GM18511 (cell line): ENCODE measurements around the gene TNFSF4.

ENCODE experiments used
- ATAC-seq: cut with Tn5 transposase; IDR thresholded peaks from one replicate; pipeline ENCODE4 v1.9.1; 2021; ENCODE audit warnings: mild to moderate bottlenecking, moderate library complexity; ENCODE audit not compliant: unreplicated experiment

TNFSF4 gene

GRCh38 chr1:173212952-173213491 lies 5.9 kb upstream of the TNFSF4 start:
- peak; percentile 93 for ATAC-seq

DNA sequence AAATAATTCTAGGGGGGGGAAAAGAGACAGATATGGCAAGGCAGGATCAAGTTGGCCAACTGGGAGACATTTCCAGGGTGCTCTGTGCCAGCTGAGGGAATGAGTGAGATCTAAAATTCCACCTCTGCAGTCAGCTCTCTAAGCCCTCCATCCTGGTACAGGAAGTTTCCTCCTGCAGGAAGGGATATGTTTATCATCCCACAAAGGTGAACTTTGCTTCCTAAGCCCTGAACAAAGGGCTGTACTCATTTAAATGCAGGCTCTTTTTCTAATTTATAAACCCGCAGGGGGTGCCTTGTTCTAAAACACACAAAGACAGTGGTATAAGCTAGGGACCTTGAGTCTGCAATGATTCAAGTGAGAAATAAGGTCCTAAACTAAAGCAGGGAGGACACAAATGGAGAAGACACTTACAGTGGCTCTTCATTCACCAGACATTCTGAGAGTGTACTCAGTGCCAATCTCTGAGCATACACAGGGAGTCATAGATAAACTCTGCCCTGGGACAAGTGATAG lies 3.6 kb upstream of the TNFSF4 start:
- no peak for ATAC-seq

- no peak for ATAC-seq
Observed at GRCh38 chr1:173210283-173210682, 3.2 kb upstream of the TNFSF4 start.

- ATAC-seq: no peak
Observed at GRCh38 chr1:173208868-173209267, 1.7 kb upstream of the TNFSF4 start.

GRCh38 chr1:173208146-173208545 lies 1.0 kb upstream of the TNFSF4 start:
- no peak for ATAC-seq

- no peak for ATAC-seq
Observed at GRCh38 chr1:173205146-173206051, 1.7 kb downstream of the TNFSF4 start.

DNA sequence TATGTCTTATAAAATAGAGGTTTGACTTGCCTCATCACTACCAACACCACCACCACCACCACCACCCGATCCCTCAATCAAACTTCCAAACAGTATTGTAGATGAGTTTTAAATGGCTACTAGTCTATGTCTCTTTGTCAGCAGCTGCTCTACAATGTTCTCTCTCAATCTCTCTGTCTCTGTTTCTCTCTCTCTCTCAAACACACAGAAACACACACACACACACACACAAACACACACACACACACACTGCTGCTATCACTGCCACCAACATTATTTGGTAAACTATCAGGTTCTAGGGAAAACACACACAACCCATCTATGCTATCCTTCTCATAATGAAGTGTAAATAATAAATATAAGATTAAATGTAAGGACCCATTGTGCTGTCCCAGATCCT lies 2.4 kb downstream of the TNFSF4 start:
- ATAC-seq: no peak

DNA sequence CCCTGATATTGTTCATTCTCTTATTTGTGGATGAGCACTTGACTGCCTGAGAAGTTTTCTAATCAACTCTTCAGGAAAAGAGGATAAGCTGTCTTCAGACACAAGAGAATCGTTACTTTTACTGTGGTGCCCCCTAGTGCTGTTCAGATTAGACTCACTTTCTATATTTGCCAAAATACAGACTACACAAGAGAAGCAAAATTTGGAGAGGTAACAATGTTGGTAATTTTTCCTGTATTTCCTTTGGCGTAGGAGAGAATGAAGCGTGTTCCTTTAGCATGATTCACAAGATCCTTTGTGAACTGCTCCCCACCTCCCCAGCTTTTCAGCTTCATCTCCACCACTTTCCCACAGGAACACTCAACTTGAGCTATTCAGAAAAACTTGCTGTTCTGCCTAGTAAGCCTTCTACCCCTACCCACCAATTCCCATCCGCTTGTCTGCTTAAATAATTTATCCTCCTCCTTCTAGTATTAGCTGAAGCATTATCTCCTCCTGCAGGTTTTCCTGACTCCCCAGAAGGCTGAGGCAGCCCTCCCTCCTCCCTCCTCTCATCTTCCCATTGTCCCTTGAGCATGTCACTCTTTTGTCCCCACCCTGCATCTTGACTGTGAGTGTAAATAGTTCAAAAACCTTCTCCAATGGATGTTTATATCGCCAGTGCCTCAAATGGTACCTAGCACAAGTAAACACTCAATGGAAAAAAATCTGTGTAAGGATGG lies 4.5 kb downstream of the TNFSF4 start:
- ATAC-seq: no peak

- ATAC-seq: no peak
Observed at GRCh38 chr1:173201969-173202368, 5.2 kb downstream of the TNFSF4 start.

DNA sequence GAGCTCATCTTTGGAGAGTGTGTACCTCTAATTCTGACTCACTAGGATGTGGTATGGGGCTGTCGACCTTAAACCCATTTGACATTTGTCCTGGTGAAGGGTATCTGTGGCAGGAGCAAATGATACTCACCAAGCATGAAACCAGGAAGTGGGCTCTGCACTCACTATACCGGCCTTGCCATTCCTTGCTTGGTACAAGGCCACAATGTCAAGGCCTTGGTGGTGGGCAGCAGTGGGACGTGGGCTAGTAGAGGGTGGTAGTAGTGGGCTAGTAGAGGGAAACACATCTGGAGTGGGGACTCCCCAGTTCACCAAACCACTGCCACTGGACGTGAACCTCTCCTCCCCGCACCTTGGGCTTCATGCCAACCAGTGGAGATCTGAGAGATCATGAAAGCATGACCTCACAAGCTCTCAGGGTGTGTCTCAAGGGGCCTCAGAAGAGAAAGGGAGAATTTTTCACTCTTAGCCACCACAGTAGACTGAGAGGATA lies 11.5 kb downstream of the TNFSF4 start:
- ATAC-seq: peak; percentile 95

- no peak for ATAC-seq
Observed at GRCh38 chr1:173193639-173194038, 13.5 kb downstream of the TNFSF4 start.

DNA sequence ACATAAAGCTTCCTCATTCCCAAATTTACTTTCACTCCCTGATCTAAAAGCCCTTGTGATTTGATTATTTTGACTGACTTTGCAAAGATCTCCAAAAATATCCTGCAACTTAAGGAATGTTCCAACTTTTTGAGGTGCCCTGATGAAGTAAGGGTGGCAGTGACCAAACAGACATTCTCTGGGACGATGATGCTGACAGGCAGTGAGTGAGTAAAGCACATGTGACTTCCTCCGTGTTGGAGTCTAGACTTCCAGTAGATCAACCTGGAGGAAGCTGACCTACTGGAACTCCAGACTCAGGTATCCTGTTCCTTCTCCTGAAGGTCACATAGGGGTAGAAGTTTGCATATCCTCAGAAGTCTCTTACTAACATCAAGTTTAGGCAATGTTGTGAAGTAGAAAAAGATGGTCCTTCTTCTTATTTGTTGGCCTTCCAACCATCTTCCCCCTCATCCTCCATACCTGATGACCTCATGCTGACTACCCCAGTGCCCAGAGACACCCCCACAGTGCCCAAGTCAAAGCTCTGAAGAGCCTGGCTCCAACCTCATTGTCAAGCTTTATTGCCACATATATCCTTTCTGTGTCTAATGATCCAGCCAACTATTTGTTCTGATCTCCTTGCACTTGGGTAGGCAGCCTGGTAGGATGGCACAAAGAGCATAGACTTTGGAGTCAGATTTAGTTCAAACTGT lies 16.0 kb downstream of the TNFSF4 start:
- no peak for ATAC-seq

DNA sequence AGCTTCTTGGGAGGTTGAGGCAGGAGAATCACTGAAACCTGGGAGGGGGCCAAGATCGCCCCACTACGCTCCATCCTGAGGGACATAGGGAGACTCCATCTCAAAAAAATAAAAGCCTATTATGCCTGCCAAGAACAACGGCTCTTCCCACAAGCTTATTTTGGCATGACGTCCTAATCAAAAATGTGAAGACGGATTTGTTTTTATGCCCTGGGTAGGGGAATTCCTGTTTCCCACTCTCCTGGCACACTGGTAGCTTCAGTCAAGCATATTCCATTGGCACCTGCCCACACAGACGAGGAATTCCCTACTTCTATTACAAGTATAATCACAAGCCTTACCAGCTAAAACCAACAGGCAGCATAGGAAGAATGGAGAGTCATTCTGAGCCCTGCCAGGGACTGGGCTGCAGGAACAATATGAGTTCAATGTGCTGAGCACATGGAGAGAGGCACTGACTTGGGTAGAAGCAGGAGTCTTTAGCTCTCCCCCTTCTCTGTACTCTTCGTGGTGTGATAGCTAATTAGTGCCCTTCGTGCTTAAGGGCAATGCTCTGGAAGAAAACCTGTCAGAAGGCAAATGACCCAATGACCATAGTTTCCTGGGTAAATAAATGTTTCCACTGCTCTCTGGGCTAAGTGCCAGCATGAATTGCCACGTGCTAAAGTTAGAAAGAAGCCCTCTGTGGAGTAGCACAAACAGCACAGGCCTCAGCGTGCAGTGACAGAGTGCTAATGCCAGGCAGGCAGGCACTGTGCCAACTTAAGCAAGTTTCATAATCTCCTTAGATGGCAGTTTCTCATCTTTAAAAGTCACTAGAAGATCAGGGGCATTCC lies 16.8 kb downstream of the TNFSF4 start:
- peak; percentile 51 for ATAC-seq

GRCh38 chr1:173187671-173188237 lies 19.4 kb downstream of the TNFSF4 start:
- ATAC-seq: no peak

GRCh38 chr1:173181791-173182190 lies 25.3 kb downstream of the TNFSF4 start:
- ATAC-seq: no peak

DNA sequence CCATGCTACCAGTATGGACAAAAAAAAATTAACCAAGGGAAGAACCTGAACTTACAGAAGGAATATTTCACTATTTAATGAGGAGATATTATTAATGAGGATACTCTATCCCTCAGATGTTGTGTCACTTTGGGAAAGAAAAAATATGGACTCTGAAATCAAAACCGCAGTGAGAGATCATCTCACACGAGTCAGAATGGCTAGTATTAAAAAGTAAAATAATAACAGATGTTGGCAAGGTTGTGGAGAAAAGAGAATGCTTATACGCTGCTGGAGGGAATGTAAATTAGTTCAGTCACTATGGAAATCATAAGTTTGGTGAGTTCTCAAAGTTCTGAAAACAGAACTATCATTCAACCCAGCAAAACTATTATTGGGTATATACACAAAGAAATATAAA lies 30.9 kb downstream of the TNFSF4 start:
- ATAC-seq: no peak

DNA sequence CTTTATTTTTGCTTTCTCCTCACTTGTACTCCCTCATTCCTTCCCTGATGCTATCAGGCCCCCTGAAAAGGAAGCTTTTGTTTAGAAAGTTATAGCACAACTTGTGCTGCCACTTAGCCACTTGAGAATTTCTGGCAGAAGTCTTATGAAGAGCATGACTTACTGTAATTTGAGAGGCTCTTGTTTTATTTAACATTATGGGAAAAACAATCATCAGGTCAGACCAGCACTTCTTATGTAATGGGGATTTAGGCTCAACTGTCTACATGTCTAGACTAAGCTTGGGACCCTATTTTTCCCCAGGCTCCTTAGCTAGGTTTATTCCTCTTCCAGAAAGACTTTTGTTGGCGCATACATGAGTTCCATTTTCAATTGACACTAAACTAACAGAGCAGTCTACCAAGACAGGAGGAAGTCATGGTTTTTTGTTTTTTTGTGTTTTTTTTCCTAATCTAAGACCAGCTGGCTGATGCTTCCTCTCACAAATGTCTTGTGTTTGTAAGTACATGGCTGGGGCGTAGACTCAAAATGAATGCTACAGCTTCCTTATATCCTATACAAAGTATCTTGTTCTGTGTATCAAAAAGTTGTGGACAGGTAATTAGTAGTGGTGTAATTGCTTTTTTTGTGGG lies 31.5 kb downstream of the TNFSF4 start:
- no peak for ATAC-seq

GRCh38 chr1:173173388-173173787 lies 33.7 kb downstream of the TNFSF4 start:
- no peak for ATAC-seq

DNA sequence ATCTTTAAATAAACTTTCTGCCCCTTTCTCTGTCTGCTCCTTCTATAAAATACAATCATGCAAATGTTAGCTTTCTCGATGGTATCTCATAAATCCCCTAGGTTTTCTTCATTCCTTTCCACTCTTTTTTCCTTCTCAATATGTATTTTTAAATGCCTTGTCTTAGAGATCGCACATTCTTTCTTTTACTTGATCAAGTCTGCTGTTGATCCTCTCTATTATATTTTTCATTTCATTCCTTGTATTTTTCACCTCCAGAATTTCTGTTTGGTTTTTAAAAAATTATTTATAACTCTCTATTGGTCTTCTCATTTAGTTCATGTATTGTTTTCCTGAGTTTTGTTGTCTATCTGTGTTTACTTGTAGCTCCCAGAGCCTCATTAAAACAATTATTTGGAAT lies 36.0 kb downstream of the TNFSF4 start:
- ATAC-seq: no peak
